Measurements from ENCODE around the gene PDE11A.

PDE11A gene

GRCh38 chr2:178066324-178066723, 6.3 kb downstream of the PDE11A start:
- TF ChIP-seq PPARA (CRISPR knock-in tag; IDR thresholded peaks at IDR 0.05; ENCODE audit: borderline replicate concordance) (no peak), CSRNP3 (CRISPR knock-in tag; IDR thresholded peaks at IDR 0.05) (no peak), SNAI2 (CRISPR knock-in tag; IDR thresholded peaks at IDR 0.05) (no peak), ISL1 (CRISPR knock-in tag; IDR thresholded peaks at IDR 0.05) (no peak), OSR1 (CRISPR knock-in tag; IDR thresholded peaks at IDR 0.05) (no peak), GLIS3 (CRISPR knock-in tag; IDR thresholded peaks at IDR 0.05) (no peak), BACH2 (CRISPR knock-in tag; IDR thresholded peaks at IDR 0.05; ENCODE audit: borderline replicate concordance) (no peak), CSDC2 (CRISPR knock-in tag; IDR thresholded peaks at IDR 0.05) (no peak), ESRRG (CRISPR knock-in tag; IDR thresholded peaks at IDR 0.05) (no peak), RARB (CRISPR knock-in tag; IDR thresholded peaks at IDR 0.05) (no peak), TOX (CRISPR knock-in tag; IDR thresholded peaks at IDR 0.05; ENCODE audit: borderline replicate concordance) (no peak), ZNF565 (CRISPR knock-in tag; conservative IDR thresholded peaks at IDR 0.05; ENCODE audit: low read depth) (no peak)
- TF ChIP-seq, protein P1, sequence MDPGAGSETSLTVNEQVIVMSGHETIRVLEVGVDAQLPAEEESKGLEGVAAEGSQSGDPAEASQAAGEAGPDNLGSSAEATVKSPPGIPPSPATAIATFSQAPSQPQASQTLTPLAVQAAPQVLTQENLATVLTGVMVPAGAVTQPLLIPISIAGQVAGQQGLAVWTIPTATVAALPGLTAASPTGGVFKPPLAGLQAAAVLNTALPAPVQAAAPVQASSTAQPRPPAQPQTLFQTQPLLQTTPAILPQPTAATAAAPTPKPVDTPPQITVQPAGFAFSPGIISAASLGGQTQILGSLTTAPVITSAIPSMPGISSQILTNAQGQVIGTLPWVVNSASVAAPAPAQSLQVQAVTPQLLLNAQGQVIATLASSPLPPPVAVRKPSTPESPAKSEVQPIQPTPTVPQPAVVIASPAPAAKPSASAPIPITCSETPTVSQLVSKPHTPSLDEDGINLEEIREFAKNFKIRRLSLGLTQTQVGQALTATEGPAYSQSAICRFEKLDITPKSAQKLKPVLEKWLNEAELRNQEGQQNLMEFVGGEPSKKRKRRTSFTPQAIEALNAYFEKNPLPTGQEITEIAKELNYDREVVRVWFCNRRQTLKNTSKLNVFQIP (CRISPR knock-in tag; IDR thresholded peaks at IDR 0.05; ENCODE audit: borderline replicate concordance, low read depth), result no peak
- no peak for ATAC-seq

- TF ChIP-seq TCF4 (CRISPR knock-in tag; IDR thresholded peaks at IDR 0.05; ENCODE audit: borderline replicate concordance), result no peak
- TF ChIP-seq ZFP30 (CRISPR knock-in tag; IDR thresholded peaks at IDR 0.05), result no peak
- TF ChIP-seq ZNF8 (CRISPR knock-in tag; IDR thresholded peaks at IDR 0.05), result no peak
- no peak for TF ChIP-seq CSRNP3 (CRISPR knock-in tag; IDR thresholded peaks at IDR 0.05)
- no peak for TF ChIP-seq ZFP3 (CRISPR knock-in tag; IDR thresholded peaks at IDR 0.05)
- no peak for TF ChIP-seq RARB (CRISPR knock-in tag; IDR thresholded peaks at IDR 0.05)
- TF ChIP-seq ARNTL (CRISPR knock-in tag; IDR thresholded peaks at IDR 0.05; ENCODE audit: borderline replicate concordance, low read depth), result no peak
- no peak for TF ChIP-seq ZNF70 (CRISPR knock-in tag; IDR thresholded peaks at IDR 0.05)
- TF ChIP-seq ISL1 (CRISPR knock-in tag; IDR thresholded peaks at IDR 0.05), result no peak
- TF ChIP-seq, protein P2, sequence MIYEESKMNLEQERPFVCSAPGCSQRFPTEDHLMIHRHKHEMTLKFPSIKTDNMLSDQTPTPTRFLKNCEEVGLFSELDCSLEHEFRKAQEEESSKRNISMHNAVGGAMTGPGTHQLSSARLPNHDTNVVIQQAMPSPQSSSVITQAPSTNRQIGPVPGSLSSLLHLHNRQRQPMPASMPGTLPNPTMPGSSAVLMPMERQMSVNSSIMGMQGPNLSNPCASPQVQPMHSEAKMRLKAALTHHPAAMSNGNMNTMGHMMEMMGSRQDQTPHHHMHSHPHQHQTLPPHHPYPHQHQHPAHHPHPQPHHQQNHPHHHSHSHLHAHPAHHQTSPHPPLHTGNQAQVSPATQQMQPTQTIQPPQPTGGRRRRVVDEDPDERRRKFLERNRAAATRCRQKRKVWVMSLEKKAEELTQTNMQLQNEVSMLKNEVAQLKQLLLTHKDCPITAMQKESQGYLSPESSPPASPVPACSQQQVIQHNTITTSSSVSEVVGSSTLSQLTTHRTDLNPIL (CRISPR knock-in tag; IDR thresholded peaks at IDR 0.05; ENCODE audit: low read depth), result no peak
- no peak for TF ChIP-seq CSDC2 (CRISPR knock-in tag; IDR thresholded peaks at IDR 0.05)
- TF ChIP-seq ZNF565 (CRISPR knock-in tag; conservative IDR thresholded peaks at IDR 0.05; ENCODE audit: low read depth), result no peak
- TF ChIP-seq SNAI2 (CRISPR knock-in tag; IDR thresholded peaks at IDR 0.05), result no peak
- no peak for TF ChIP-seq ZC3H10 (CRISPR knock-in tag; IDR thresholded peaks at IDR 0.05)
These were observed 12.9 kb downstream of the PDE11A start for GRCh38 chr2:178059681-178060080.

DNA sequence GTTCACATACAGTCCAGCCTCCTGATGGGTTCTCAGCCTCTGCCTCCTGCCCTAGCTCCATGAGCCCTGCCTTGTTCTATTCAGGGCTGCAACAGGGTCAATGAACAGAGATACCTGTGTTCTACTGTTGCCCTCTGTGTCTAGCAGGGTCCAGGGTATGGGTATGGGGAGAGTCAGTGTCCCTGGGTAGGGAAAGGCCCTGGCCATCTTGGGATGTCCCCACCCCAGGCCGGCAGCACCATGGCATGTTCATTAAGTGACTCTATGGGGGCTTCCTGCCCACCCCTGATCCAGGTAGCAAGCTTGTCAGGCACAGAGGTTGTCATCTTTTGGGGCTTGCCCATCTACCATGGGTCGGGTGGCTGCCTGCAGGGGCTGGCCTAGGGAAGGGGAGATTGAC, 13.5 kb downstream of the PDE11A start:
- no peak for TF ChIP-seq SNAI2 (CRISPR knock-in tag; IDR thresholded peaks at IDR 0.05)
- ATAC-seq, result no peak

More at GRCh38 chr2:178059681-178060080, 12.9 kb downstream of the PDE11A start:
- ATAC-seq, result no peak

GRCh38 chr2:178057179-178057680, 15.3 kb downstream of the PDE11A start:
- no peak for ATAC-seq
- TF ChIP-seq ISL1 (CRISPR knock-in tag; IDR thresholded peaks at IDR 0.05) (no peak), PPARA (CRISPR knock-in tag; IDR thresholded peaks at IDR 0.05; ENCODE audit: borderline replicate concordance) (no peak), ZFP3 (CRISPR knock-in tag; IDR thresholded peaks at IDR 0.05) (no peak), TOX (CRISPR knock-in tag; IDR thresholded peaks at IDR 0.05; ENCODE audit: borderline replicate concordance) (no peak), TCF4 (CRISPR knock-in tag; IDR thresholded peaks at IDR 0.05; ENCODE audit: borderline replicate concordance) (no peak), OSR1 (CRISPR knock-in tag; IDR thresholded peaks at IDR 0.05) (no peak), RARB (CRISPR knock-in tag; IDR thresholded peaks at IDR 0.05) (no peak), ARNTL (CRISPR knock-in tag; IDR thresholded peaks at IDR 0.05; ENCODE audit: borderline replicate concordance, low read depth) (no peak), CSRNP3 (CRISPR knock-in tag; IDR thresholded peaks at IDR 0.05) (no peak), ZNF8 (CRISPR knock-in tag; IDR thresholded peaks at IDR 0.05) (no peak), BACH2 (CRISPR knock-in tag; IDR thresholded peaks at IDR 0.05; ENCODE audit: borderline replicate concordance) (no peak)
- TF ChIP-seq, protein P3, sequence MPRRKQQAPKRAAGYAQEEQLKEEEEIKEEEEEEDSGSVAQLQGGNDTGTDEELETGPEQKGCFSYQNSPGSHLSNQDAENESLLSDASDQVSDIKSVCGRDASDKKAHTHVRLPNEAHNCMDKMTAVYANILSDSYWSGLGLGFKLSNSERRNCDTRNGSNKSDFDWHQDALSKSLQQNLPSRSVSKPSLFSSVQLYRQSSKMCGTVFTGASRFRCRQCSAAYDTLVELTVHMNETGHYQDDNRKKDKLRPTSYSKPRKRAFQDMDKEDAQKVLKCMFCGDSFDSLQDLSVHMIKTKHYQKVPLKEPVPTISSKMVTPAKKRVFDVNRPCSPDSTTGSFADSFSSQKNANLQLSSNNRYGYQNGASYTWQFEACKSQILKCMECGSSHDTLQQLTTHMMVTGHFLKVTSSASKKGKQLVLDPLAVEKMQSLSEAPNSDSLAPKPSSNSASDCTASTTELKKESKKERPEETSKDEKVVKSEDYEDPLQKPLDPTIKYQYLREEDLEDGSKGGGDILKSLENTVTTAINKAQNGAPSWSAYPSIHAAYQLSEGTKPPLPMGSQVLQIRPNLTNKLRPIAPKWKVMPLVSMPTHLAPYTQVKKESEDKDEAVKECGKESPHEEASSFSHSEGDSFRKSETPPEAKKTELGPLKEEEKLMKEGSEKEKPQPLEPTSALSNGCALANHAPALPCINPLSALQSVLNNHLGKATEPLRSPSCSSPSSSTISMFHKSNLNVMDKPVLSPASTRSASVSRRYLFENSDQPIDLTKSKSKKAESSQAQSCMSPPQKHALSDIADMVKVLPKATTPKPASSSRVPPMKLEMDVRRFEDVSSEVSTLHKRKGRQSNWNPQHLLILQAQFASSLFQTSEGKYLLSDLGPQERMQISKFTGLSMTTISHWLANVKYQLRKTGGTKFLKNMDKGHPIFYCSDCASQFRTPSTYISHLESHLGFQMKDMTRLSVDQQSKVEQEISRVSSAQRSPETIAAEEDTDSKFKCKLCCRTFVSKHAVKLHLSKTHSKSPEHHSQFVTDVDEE (CRISPR knock-in tag; IDR thresholded peaks at IDR 0.05), result no peak
- TF ChIP-seq, protein P1 (CRISPR knock-in tag; IDR thresholded peaks at IDR 0.05; ENCODE audit: borderline replicate concordance, low read depth), result no peak
